Body of pancreas (tissue), 4 donors: ENCODE measurements around the gene AFAP1L1. TPM values are rescaled to one million over a fixed set of nuclear protein-coding genes. Genes with fewer than 3 reads are reported as not detected.

Source experiments
- ATAC-seq: fragments of 150-250 bp; one replicate; pipeline ENCODE4 v1.9.1; 2016
- DNase-seq, 4 donors: peaks; one replicate each; pipeline ENCODE4 v3.0.0-alpha.2; 2019
- H3K27ac ChIP-seq, 4 donors: fragments of 200-600 bp; sonication (generic); 1 replicate in 3 of 4; 2 replicates in 1 of 4; pipeline versions ENCODE4 v1.5.1 to v1.6.1; 2016 to 2019; ENCODE audit warnings: mild to moderate bottlenecking in 1 of 4, mixed read lengths in 1 of 4, moderate library complexity in 1 of 4
- H3K27me3 ChIP-seq, 2 donors: fragments of 200-600 bp; sonication (generic); one replicate each; pipeline ENCODE4 v1.6.0; 2016; ENCODE audit warnings: mild to moderate bottlenecking in 1 of 2
- H3K36me3 ChIP-seq, 2 donors: fragments of 200-600 bp; sonication (generic); replicated peaks in 1 of 2; 2 replicates each; pipeline ENCODE4 v1.5.1; 2016; ENCODE audit warnings: low read depth in 2 of 2; ENCODE audit not compliant: insufficient read depth in 1 of 2
- H3K4me1 ChIP-seq: fragments of 200-600 bp; sonication (generic); one replicate; pipeline ENCODE4 v1.6.0; 2016
- H3K4me3 ChIP-seq, 2 donors: fragments of 200-600 bp; sonication (generic); 1 replicate in 1 of 2; 2 replicates in 1 of 2; pipeline ENCODE4 v1.5.1; 2016 to 2019
- H3K9me3 ChIP-seq, 3 donors: fragments of 200-600 bp; sonication (generic); 1 replicate in 2 of 3; 2 replicates in 1 of 3; pipeline ENCODE4 v1.5.1; 2016
- CTCF ChIP-seq, 7 experiments: fragments of 450-650 bp in 4 of 7; fragments of 200-600 bp in 3 of 7; sonication (generic) in 3 of 7; IDR thresholded peaks; one replicate each; pipeline ENCODE4 v1.5.1; 2016 to 2019; ENCODE audit warnings: antibody characterized with exemption in 7 of 7
- POLR2A ChIP-seq, 3 donors: fragments of 450-650 bp; IDR thresholded peaks; one replicate each; pipeline ENCODE4 v1.6.1; 2016; ENCODE audit warnings: antibody characterized with exemption in 3 of 3, mild to moderate bottlenecking in 2 of 3
- WGBS, 2 donors: methylation state at CpG; one replicate each; pipeline ENCODE4 v1.1.5; 2017; 5-methylcytosine and 5-hydroxymethylcytosine counted together
- intact Hi-C: fragments of 100-400 bp; cut with DNase I; formaldehyde crosslinking; loops from one replicate; pipeline ENCODE4 v1.15.1; 2023
- total RNA-seq, 2 donors: library from RNA; depleted of rRNA; stranded (reverse); fragments of >200 nt; gene quantifications; one replicate each; pipeline ENCODE4 v1.1.0, GENCODE V29; 2016

Gene AFAP1L1
- total RNA-seq, 2 donors from 2014 or later, result 2.9 to 5.9 TPM

DNA sequence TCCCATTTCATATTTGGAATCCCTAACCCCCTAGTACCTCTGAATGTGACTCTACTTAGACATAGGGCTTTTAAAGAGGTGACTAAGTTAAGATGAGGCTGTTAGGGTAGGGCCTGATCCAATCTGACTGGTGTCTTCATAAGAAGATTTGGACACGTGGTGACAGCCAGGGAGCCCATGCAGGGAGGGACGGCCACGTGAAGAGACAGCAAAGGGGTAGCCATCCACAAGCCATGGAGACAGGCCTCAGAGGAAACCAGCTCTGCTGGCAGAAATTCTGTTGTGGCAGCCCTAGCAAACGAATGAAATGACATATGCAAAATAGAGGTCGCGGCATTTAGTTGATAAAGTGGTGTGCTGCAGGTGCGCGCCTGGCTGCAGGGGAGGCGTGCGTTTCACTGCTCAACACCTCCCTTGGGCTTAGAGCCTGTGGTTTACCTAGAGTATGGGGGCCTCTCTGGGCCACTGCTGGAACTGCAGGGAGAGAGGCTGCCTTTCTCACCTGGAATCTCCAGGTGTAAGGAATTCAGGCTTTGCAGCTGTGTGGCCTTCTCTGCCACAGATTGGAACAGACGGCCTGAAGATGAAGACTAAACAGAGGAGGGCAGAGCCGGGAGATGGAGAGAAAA is 7.1 kb upstream of the AFAP1L1 start:
- DNase-seq (peak; percentile 56 to 80 (median 60)), ATAC-seq (peak; percentile 78)
- Histone ChIP-seq H3K9me3 (no peaks in the 10 kb centered on the region), H3K27ac (no peak overlapping the region), H3K27me3 (no peaks in the 10 kb centered on the region), H3K36me3 (no peaks in the 10 kb centered on the region), H3K4me1 (no peaks in the 10 kb centered on the region), H3K4me3 (no peak overlapping the region)
- TF ChIP-seq POLR2A (IDR thresholded peaks at IDR 0.05) (no peak), CTCF (IDR thresholded peaks at IDR 0.05) (peak; percentile 42 to 80 (median 70))
- WGBS, 2 donors, result 15 to 20% methylated on average over 11 to 12 of the region's 12 CpGs
- intact Hi-C loops, result loop anchor here (10.0 kb wide), 1 partner anchor 130 kb away; no protein-coding TSS in a partner anchor

DNA sequence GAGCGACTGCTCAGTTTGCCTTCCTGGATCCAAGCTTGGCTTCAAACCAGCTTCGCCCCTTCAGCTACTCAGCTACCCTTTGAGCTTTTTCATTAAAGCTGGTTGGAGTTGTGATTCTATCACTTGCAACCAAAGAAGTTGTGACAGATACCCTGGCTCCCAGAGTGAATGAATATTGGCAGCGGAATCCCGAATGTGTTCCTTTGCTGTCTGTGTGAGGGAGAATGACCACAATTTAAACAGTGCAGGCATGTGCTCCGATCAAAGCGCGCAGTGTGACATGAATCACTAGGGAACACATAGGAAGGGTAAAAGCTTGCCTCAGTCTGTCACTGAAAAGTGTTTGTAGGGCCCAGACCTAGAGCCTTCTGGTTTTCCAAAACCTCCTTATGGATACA is 6.6 kb upstream of the AFAP1L1 start:
- Histone ChIP-seq H3K36me3 (no peaks in the 10 kb centered on the region), H3K27me3 (no peaks in the 10 kb centered on the region), H3K27ac (no peak overlapping the region), H3K4me3 (no peak overlapping the region), H3K4me1 (no peaks in the 10 kb centered on the region), H3K9me3 (no peaks in the 10 kb centered on the region)
- no peak for DNase-seq
- no peak for ATAC-seq
- intact Hi-C loops, result loop anchor here (10.0 kb wide), 1 partner anchor 130 kb away; no protein-coding TSS in a partner anchor
- 69 to 73% methylated on average over 7 of the region's 7 CpGs for WGBS, 2 donors
- TF ChIP-seq POLR2A (IDR thresholded peaks at IDR 0.05) (no peak), CTCF (IDR thresholded peaks at IDR 0.05) (no peak)

GRCh38 chr5:149265597-149265996 is 6.1 kb upstream of the AFAP1L1 start:
- Histone ChIP-seq H3K4me3 (no peak overlapping the region), H3K9me3 (no peaks in the 10 kb centered on the region), H3K36me3 (no peaks in the 10 kb centered on the region), H3K4me1 (no peaks in the 10 kb centered on the region), H3K27me3 (no peaks in the 10 kb centered on the region), H3K27ac (no peak overlapping the region)
- DNase-seq (no peak), ATAC-seq (no peak)
- intact Hi-C loops, result loop anchor here (10.0 kb wide), 1 partner anchor 131 kb away; no protein-coding TSS in a partner anchor
- TF ChIP-seq CTCF (IDR thresholded peaks at IDR 0.05) (peak in 2 of 7 experiments; percentile 5), POLR2A (IDR thresholded peaks at IDR 0.05) (no peak)
- 51 to 61% methylated on average over 4 of the region's 4 CpGs for WGBS, 2 donors

DNA sequence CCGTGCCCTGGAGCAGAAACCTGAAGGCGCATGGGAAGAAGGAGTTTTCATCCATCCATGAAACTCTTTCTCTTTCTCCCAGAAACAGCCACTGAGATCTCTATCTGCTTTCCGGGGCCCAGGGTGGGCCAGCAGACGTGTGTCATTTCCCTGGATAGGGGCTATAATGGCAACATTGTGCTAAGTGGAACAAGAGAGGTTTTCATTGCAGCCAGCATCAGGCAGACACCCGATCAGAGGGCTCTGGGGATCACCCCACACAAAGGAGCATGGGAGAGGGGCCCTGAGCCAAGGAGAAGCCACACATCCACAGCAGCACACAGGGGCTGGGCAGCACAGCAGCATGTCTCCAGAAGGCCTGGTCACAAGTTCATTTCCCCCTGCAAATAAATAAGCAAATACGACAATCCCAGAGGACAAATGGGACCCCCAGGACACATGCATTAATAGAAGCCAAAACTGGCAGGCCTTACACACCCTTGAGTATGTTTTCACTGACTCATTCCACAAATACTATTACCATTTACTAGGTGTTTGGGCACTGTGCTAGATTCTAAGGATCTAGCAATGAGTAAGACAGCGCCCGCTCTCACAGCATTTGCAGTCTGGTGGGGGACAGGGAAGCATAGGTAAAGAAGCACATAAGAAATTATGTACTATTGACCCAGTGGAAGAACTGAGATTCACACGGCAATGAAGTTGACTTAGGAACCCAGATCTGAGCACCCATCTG is 4.3 kb upstream of the AFAP1L1 start:
- no peak for ATAC-seq
- no peak overlapping the region for H3K27ac ChIP-seq
- TF ChIP-seq CTCF (IDR thresholded peaks at IDR 0.05) (no peak), POLR2A (IDR thresholded peaks at IDR 0.05) (no peak)
- H3K4me3 ChIP-seq, result no peak overlapping the region
- DNase-seq, result no peak
- peaks cover 15% of the 10 kb centered on the region for H3K4me1 ChIP-seq
- intact Hi-C loops, result loop anchor here (10.0 kb wide), 1 partner anchor 133 kb away; no protein-coding TSS in a partner anchor
- peaks cover 0 to 10% of the 10 kb centered on the region in 2 donors for H3K27me3 ChIP-seq
- H3K36me3 ChIP-seq, result no peaks in the 10 kb centered on the region
- no peaks in the 10 kb centered on the region for H3K9me3 ChIP-seq
- WGBS, 2 donors, result 88 to 92% methylated on average over 7 to 9 of the region's 9 CpGs
